Measurements from ENCODE around the gene ABCG8.

Gene ABCG8

GRCh38 chr2:43927442-43927841 is 88.7 kb downstream of the ABCG8 start:
- no peak for DNase-seq

- DNase-seq: no peak
Observed at GRCh38 chr2:43931293-43931692, 92.5 kb downstream of the ABCG8 start.
